Activated CD4-positive, alpha-beta T cell treated with anti-CD3 and anti-CD28 coated beads for 4 hours (primary cell): Measurements from ENCODE around the gene CTNND2.
"Not testable (repeated sequence)": the region's sequence is repeated elsewhere in the genome, so short reads cannot be mapped to it uniquely, and the experiment has no call there.

Experiments used
- DNase-seq, 2 donors: peaks; one replicate each; pipeline ENCODE4 v3.0.0-alpha.2; 2020

Gene CTNND2

DNA sequence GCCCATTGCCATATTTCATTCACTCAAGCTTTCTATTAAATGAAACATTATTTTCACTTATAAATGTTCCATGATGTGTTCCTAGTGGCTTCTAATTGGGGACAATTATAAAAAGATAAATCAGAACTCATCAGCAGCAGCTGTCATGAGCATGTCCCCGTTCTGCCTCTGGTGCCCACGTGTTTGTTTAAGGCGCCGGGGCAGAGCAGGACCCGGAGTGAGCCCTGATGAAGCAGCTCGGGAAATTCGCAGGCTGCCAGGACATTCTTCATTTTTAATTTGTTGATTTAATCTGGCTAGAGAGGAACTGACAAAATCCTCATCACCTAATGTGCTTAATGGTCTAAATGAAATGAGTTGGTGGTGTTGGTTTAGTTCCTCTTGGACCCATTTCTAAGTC is 475.0 kb downstream of the CTNND2 start:
- no peak for DNase-seq

DNA sequence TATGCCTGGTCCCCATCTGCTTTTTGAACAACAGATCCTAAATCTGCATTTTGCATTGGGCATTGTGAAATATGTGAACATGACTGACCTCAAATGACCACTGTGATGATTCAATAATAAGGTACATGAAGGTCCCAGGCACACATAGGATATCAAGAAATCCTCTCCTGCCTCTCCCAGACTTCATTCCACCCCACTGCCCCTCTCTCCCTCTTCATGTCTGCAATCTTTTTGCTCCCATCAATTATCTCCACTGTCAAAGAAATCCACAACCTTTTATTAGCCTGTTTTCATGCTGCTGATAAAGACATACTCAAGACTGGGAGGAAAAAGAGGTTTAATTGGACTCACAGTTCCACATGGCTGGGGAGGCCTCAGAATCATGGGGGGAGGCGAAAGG is 476.7 kb downstream of the CTNND2 start:
- DNase-seq: no peak

GRCh38 chr5:11426442-11426841 is 477.8 kb downstream of the CTNND2 start:
- no peak for DNase-seq

GRCh38 chr5:11422342-11422741 is 481.9 kb downstream of the CTNND2 start:
- DNase-seq: no peak

DNA sequence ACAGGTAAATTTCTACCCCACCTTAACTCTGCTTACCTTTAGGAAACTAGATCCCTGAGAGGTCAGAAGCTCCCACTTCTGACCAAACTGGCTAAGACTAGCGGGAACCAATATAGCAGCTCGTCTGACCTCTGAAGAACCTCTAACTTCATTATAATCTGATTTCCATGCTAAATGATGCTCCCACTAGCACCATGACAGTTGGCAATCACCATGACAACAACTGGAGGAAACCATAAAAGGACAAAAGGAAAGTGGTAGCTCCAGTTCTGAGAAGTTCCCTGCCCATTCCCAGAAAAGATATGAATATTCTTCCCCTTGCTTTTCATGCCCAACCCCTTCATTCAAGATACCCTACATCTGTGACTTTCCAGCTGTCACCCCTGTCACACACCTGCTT is 483.3 kb downstream of the CTNND2 start:
- DNase-seq: no peak

DNA sequence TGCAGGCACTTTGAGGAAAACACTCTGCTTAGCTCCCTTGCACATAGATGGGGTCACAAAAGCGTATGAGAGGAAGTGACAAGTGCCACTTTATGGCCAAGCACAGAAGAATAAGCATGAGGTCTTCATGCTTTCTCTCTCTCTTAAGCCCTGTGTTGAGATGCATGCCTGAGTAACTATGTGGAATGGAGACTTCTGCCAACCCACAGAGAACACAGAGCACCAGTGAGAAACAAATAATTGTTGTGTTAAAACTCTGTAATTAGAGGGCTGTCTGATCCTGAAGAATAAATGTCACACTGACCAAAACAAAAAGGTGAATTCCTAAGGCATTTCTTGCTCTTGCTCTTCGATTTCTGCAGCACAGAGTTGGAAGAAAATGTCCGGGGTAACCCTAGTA is 488.5 kb downstream of the CTNND2 start:
- no peak for DNase-seq

DNA sequence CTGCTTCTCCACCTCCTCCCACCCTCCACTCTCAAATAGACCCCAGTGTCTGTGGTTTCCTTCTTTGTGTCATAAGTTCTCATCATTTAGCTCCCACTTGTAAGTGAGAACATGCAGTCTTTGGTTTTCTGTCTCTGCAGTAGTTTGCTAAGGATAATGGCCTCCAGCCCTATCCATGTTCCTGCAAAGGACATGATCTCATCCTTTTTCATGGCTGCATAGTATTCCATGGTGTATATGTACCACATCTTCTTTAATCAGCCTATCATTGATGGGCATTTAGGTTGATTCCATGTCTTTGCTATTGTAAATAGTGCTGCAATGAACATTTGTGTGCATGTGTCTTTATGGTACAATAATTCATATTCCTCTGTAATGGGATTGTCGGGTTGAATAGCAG is 489.5 kb downstream of the CTNND2 start:
- DNase-seq: not testable (repeated sequence)

DNA sequence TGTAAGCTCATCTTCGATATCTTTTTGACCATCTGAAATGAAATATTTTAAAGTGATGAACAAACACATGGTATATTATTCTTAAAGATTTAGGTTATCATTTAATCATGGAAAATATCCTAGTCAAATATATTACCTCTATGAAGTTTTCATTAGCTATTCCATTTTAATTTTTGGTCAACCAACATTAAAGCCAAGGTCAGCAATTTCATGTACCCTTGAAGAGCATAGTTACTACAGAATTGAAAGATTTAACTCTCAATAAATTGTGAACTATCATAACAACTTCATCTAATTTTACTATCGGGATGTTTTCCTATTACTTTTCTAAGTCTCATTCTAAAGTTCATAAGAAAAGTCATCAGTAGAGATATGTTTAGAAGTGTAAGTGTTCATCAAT is 492.6 kb downstream of the CTNND2 start:
- no peak for DNase-seq

DNA sequence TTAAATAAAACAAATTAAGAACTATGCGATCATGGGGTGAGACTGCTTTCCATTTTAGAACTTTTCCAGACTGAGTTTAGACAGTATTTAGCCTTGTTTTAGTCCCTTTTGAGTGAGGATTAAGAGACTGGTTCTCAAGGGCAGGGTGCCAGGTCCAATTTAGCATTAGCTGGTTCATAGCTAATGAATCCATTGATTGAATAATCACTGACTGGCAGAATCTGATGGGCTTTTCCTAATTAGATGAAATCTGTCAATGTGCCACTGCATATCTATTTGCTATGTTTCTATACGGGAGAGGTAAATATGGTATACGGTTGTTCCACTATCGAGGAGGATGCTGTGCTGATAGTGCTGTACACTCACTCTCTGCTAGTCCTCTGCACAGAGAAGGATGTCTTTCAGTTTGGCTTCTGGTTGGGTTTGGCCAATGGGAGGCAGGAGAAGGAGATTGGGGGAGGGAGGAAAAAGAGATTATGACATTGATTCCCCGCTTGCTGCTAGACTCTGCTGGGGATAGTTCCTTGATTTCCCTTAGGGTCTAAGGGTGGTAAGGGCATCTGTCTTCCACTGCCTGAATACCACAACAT is 496.6 kb downstream of the CTNND2 start:
- DNase-seq: no peak

- no peak for DNase-seq
Measured at GRCh38 chr5:11400316-11400715, 503.9 kb downstream of the CTNND2 start.

GRCh38 chr5:11398728-11399127 is 505.5 kb downstream of the CTNND2 start:
- no peak for DNase-seq

DNA sequence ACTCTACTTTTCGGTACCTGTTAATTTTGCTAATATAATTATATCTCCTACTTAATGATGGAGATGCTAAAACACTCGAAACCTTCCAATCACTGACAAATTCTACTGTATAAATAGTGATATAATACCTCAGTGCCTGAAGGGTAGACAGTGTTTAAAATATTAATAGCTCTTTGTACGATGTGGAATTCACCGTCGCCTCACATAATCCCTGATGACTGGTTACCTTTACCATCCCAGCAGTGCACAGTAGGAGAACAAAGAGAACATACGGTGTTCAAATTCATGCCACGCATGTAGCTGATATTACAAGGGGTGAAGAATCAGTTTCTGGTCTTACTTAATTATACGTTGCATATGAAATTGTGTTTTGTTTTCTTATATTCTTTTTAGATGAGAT is 506.7 kb downstream of the CTNND2 start:
- no peak for DNase-seq

GRCh38 chr5:11396917-11397316 is 507.3 kb downstream of the CTNND2 start:
- DNase-seq: no peak

GRCh38 chr5:11394933-11395332 is 509.3 kb downstream of the CTNND2 start:
- DNase-seq: no peak

DNA sequence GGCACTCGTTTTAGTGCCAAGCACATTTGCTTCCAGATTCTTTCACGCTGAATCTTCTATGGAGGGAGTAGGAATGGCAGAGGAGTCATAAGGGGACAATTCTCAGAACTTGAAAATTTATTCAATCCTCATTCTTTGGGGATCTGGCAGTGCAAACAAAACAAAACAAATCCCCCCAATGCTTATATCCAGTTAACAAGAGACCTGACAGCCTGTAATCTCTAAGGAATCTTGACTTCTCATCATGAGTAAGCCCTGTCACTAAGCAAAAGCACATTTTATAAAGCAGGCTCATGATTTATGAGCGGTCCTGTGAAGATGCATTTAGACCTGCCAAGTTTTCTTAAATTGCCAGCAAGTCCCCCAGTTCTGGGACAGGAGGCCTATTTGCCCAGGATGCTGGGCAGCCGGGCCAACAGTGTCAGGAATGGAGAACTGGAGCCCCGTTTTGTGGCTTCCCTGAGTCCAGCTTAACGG is 513.9 kb downstream of the CTNND2 start:
- no peak for DNase-seq

- DNase-seq: no peak
Measured at GRCh38 chr5:11387382-11387781, 516.9 kb downstream of the CTNND2 start.

DNA sequence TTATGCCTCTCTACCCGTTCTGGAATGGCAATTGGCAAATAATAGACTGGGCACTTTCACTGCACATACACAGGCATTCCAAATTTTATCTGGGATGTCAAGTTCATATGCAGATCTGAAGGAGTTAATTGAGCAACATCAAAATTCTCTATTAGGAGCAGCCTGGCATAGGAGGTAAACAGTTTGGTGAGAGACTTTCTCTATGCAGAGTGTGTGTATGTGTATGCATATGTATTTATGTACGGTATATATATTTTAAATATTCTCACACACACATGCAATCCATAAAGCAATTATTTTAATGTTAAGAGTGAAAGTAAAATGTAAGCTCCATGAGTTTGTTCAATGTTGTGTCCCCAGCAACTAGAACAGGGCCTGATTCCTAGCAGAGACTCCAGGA is 517.8 kb downstream of the CTNND2 start:
- no peak for DNase-seq

DNA sequence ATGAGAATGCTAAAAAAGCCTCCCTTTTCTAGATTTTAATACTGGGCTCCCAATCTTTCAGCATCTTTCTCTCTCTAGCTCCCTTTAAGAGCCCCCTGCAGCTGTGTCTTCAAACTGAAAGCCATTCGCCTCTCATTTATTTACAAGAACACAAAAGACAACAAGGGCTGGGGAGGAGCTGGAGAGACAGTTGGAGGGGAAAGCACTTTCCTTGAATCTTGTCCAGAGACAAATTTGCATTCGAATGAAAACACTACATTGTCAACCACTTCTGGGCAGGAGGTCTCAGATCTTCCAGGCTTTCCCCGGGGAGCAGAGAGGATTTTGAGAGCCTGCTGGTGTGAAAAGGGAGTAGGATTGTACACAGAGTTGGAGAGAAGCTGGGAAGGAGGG is 518.3 kb downstream of the CTNND2 start:
- no peak for DNase-seq

GRCh38 chr5:11385251-11385900 is 518.9 kb downstream of the CTNND2 start:
- no peak for DNase-seq

DNA sequence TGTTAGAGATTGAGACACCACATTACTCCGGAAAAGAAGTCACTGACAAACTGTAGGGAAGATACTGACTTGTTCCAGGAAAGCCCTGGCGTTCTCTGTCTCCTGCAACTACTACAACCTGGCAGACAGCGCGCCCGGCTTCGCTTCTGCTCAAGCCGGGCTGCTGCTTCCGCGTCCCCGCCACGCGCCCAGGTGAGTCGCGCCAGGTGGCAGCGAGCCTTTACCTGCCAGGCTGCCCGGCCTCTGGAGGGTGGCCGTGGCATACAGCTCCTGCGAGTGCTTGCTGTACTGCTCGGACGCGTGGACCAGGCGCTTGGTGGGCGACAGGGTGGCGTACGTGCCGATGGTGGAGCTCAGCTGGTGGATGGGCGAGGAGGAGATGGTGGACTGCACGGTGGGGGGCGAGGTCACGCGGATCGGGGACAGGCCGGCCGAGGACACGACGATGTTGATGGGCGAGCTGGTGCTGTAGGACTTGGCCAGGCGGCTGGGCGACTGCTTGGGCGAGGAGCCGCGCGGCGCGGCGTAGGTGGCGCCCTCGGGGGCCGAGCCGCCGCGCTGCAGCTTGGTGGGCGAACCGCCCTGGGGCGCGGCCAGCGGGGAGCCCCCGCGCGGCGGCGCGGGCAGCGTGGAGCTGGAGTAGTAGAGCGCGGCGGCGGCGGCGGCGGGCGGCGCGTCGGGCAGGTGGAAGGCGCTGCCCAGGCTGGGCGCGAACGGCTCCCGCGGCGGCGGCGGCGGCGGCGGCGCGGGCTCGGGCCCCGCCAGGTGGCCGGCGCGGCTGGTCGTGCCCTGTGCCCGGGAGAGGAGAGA is 519.6 kb downstream of the CTNND2 start:
- DNase-seq: no peak

GRCh38 chr5:11383506-11384095 is 520.6 kb downstream of the CTNND2 start:
- DNase-seq: no peak

DNA sequence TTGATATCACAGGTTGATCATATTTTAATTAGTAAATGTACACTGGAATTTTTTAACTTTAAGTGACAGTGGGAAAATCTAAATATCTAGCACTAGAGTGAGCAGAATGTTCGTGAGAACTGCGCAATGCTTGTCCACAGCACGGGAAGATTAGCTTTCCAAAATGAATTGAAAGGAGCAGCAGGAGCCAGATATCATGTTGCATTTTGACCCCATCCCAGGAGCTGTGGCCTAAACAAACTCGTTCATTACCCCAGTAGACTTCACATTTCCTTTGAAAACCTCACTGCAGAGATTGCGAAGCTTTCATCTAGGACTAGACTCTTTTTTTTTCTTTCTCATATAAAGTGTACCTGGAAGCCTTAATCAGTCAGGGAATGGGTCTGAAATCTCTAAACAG is 525.8 kb downstream of the CTNND2 start:
- DNase-seq: no peak

DNA sequence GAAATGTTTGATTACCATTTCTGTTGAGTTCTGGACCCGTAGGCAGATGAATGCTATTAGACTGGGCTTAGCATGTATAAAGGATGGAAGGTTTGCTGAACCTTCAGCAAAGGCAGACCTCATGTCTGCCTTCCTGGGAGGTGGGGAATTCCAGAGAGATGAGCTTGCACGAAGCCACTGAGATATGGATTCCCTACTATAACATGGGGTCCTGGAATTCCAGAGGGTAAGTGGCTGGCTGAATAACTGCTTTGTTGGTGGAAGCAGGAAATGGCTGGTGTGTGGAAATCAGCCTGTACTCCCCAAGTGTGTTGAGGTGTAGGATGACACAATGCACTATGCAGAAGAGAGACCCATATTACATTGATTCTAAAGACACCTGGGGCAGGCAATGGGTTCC is 526.4 kb downstream of the CTNND2 start:
- no peak for DNase-seq

DNA sequence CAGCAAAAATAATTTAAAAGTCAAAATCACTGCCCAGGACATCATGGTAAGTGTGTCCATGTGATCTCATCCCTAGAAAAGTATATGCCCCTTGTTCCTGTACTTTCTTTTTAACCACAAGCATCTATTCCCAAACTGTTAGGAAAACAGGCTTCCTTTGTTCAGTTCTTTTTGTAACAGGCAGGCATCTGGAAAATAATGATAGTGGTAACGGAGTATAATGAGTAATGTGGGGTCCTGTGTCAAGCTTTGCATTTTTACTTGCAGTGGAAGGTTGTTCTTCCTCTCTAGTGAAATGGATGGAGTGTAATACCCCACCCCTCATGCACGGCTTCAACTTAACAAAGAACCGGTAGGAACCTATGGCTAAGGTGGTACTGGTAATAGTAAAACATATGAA is 532.1 kb downstream of the CTNND2 start:
- DNase-seq: no peak
